Measurements from ENCODE around the gene PCSK4. TPM values are rescaled to one million over a fixed set of nuclear protein-coding genes. Genes with fewer than 3 reads are reported as not detected.

PCSK4 gene
- total RNA-seq, 1 donor from 2014 or later, result 7.4 TPM

GRCh38 chr19:1512671-1513498 lies 22.7 kb upstream of the PCSK4 start, which contains the start of gene ADAMTSL5:
Gene ADAMTSL5 (minus strand): TSS chr19:1513019. CDS start chr19:1510943, 2,076 bp downstream.
- H3K27me3 ChIP-seq (ENCODE audit: low read depth), result peaks cover 52% of the 10 kb centered on the region
- H3K27ac ChIP-seq, result peak within 1 kb of the TSS; percentile 24
- DNase-seq, result no peak
- TF ChIP-seq CTCF (IDR thresholded peaks at IDR 0.05), result no peak
- no peaks in the 10 kb centered on the region for H3K9me3 ChIP-seq
- ATAC-seq, result peak; percentile 68 to 69
- peak within 1 kb of the TSS; percentile 52 for H3K4me3 ChIP-seq
- intact Hi-C loops (cut with DNase I), result no loop called here
- H3K36me3 ChIP-seq, result no peaks in the 10 kb centered on the region
- peaks cover 15% of the 10 kb centered on the region for H3K4me1 ChIP-seq

DNA sequence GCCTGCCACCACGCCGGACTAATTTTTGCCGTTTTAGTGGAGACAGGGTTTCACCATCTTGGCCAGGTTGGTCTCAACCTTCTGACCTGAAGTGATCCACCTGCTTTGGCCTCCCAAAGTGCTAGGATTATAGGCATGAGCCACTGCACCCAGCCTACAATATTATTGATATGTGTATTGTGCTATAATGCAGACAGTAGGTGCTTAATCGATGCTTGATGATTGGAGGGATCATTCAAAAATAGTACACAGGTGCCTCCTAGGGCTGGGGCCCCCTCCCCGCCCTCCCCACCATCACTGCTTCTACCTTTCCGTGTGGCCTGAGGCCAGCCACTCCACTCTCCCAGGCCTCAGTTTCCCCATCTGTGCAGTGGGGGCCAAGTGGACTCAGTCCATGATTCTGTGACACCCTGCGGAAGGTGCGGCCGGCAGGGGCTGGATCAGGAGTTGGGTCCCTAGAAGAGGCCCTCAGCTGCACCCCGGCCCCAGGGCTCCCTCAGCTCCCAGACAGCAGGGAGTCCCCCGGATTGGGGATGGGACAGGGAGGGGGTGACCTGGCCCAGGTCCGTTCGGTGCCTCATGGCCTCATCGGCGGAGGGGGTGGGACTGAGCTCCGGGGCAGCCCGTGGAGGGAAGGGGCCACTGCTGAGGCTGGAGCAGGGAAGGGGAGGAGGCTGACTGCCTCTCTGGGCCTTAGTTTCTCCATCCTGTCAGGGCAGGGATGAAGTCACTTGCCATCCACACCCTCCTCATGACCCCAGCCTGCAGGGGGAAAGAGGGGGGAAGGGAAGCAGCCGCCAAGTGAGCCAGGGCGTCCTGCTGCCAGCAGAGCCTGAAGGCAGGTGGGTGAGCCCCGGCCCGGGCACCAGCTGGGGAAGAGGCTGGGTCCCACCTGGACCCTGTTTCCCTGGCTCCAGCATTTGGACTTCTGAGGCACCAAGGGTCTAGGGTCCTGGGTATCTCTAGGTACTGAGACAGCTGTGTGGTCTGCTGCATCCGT lies 21.5 kb upstream of the PCSK4 start:
- intact Hi-C loops (cut with DNase I), result no loop called here
- Histone ChIP-seq H3K27me3 (ENCODE audit: low read depth) (peaks cover 52% of the 10 kb centered on the region), H3K36me3 (no peaks in the 10 kb centered on the region), H3K9me3 (no peaks in the 10 kb centered on the region), H3K4me1 (peaks cover 20% of the 10 kb centered on the region), H3K4me3 (no peak overlapping the region), H3K27ac (no peak overlapping the region)
- ATAC-seq (no peak), DNase-seq (no peak)
- no peak for TF ChIP-seq CTCF (IDR thresholded peaks at IDR 0.05)

GRCh38 chr19:1510807-1511206 lies 20.7 kb upstream of the PCSK4 start:
- no peak for TF ChIP-seq CTCF (IDR thresholded peaks at IDR 0.05)
- no peaks in the 10 kb centered on the region for H3K9me3 ChIP-seq
- H3K36me3 ChIP-seq, result no peaks in the 10 kb centered on the region
- no peak overlapping the region for H3K4me3 ChIP-seq
- no peak overlapping the region for H3K27ac ChIP-seq
- ATAC-seq (no peak), DNase-seq (no peak)
- H3K4me1 ChIP-seq, result peaks cover 20% of the 10 kb centered on the region
- peaks cover 47% of the 10 kb centered on the region for H3K27me3 ChIP-seq (ENCODE audit: low read depth)
- intact Hi-C loops (cut with DNase I), result no loop called here

DNA sequence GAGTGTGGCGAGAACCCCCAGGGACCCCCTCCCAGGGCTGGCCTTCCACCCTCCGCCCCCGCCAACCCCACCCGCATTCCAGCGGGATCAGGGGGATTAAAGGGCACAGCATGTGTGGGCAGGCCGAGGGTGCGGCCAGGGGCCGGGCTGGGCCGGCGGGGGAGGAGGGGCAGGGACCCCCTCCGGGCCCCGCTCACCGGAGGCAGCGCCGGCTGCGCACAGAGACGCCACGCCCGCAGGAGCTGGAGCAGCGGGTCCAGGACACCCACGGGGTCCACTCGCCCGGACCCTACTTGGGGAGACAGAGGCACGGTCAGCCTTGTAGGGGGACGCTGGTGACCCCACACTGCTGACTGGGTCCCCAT lies 20.3 kb upstream of the PCSK4 start:
- no peak overlapping the region for H3K4me3 ChIP-seq
- no peak for DNase-seq
- no peaks in the 10 kb centered on the region for H3K9me3 ChIP-seq
- peaks cover 20% of the 10 kb centered on the region for H3K4me1 ChIP-seq
- ATAC-seq, result no peak
- H3K36me3 ChIP-seq, result no peaks in the 10 kb centered on the region
- intact Hi-C loops (cut with DNase I), result no loop called here
- no peak for TF ChIP-seq CTCF (IDR thresholded peaks at IDR 0.05)
- H3K27ac ChIP-seq, result no peak overlapping the region
- peaks cover 47% of the 10 kb centered on the region for H3K27me3 ChIP-seq (ENCODE audit: low read depth)

DNA sequence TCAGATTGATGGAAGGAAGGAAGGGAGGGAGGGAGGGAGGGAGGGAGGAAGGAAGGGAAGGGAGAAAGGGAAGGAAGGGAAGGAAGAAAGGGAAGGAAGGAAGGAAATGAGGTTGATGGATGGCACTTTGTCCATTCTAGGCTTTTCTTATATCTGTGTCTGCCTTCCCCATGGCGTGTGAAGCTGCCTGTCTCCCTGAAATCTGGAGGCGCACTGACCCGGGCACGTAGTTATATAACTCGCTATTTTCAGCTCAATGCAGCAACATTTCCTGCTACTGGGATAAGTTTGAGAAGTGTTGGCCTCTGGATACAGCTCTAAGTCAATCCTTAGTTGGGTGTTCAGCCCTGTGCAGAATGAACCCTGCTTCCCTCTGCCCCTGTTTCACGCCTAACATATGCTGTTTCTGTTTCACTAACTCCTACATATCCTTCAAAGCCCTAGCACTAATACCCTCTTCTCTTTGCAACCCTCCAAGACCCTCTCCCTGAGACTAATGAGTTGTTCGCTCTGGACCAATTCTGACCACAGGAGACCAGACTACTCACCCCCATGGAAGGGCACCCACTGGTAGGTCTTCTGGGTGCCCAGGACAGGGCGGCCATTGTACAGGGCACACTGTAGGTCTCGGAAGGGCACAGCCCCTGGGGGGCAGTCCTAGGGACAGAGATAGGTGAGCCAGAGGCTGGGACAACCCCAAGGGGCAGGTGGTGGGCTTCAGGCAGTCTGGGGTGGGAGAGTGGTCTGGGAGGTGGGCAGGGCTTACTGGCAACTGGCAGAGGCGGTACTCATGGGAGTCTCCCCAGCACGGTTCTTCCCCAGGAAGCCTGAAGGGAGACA lies 19.7 kb upstream of the PCSK4 start:
- Histone ChIP-seq H3K4me3 (no peak overlapping the region), H3K27me3 (ENCODE audit: low read depth) (peaks cover 42% of the 10 kb centered on the region), H3K36me3 (no peaks in the 10 kb centered on the region), H3K9me3 (no peaks in the 10 kb centered on the region), H3K27ac (no peak overlapping the region), H3K4me1 (peaks cover 20% of the 10 kb centered on the region)
- DNase-seq (no peak), ATAC-seq (no peak)
- intact Hi-C loops (cut with DNase I), result no loop called here
- TF ChIP-seq CTCF (IDR thresholded peaks at IDR 0.05), result no peak

Measured in lower lobe of right lung (tissue), 2 donors.